Activated CD4-positive, alpha-beta T cell treated with anti-CD3 and anti-CD28 coated beads for 4 hours (primary cell): ENCODE data around the gene NPRL2.
A peak's percentile ranks its signal among the peaks of the same experiment; 100 is the strongest.

ENCODE experiments used
- DNase-seq, 2 donors: peaks; one replicate each; pipeline ENCODE4 v3.0.0-alpha.2; 2020

NPRL2 gene

GRCh38 chr3:50350527-50351322, at the start of gene NPRL2, which contains the start of gene CYB561D2:
NPRL2 (minus strand) TSS chr3:50350775; CDS start chr3:50350652, 123 bp downstream.
CYB561D2 (plus strand) TSS chr3:50350862; CDS start chr3:50351434, 572 bp downstream.
- DNase-seq, result peak; percentile 97 to 99

GRCh38 chr3:50396502-50396901, 45.9 kb upstream of the NPRL2 start:
- DNase-seq, result no peak

- no peak for DNase-seq
Observed at GRCh38 chr3:50395070-50395860, 44.7 kb upstream of the NPRL2 start.

- DNase-seq, result no peak
Observed at GRCh38 chr3:50393061-50393460, 42.5 kb upstream of the NPRL2 start.

GRCh38 chr3:50392101-50392715, 41.6 kb upstream of the NPRL2 start:
- DNase-seq, result no peak

GRCh38 chr3:50390508-50391224, 40.1 kb upstream of the NPRL2 start:
- DNase-seq, result no peak

GRCh38 chr3:50389414-50389767, 38.8 kb upstream of the NPRL2 start:
- no peak for DNase-seq

- no peak for DNase-seq
Observed at GRCh38 chr3:50388720-50389413, 38.3 kb upstream of the NPRL2 start.

- no peak for DNase-seq
Observed at GRCh38 chr3:50388016-50388719, 37.6 kb upstream of the NPRL2 start.

- DNase-seq, result no peak
Observed at GRCh38 chr3:50385754-50386153, 35.2 kb upstream of the NPRL2 start.

- DNase-seq, result no peak
Observed at GRCh38 chr3:50383750-50384149, 33.2 kb upstream of the NPRL2 start.

- no peak for DNase-seq
Observed at GRCh38 chr3:50382722-50383121, 32.1 kb upstream of the NPRL2 start.

- no peak for DNase-seq
Observed at GRCh38 chr3:50381383-50381782, 30.8 kb upstream of the NPRL2 start.

- DNase-seq, result no peak
Observed at GRCh38 chr3:50380405-50381085, 30.0 kb upstream of the NPRL2 start.

- DNase-seq, result no peak
Observed at GRCh38 chr3:50378757-50379156, 28.2 kb upstream of the NPRL2 start.

GRCh38 chr3:50378024-50378423, 27.4 kb upstream of the NPRL2 start:
- DNase-seq, result no peak

GRCh38 chr3:50375258-50375931, 24.8 kb upstream of the NPRL2 start:
- DNase-seq, result no peak

GRCh38 chr3:50374363-50375257, 24.0 kb upstream of the NPRL2 start:
- DNase-seq, result no peak
